ENCODE results near the gene SLCO2A1.

Gene SLCO2A1

DNA sequence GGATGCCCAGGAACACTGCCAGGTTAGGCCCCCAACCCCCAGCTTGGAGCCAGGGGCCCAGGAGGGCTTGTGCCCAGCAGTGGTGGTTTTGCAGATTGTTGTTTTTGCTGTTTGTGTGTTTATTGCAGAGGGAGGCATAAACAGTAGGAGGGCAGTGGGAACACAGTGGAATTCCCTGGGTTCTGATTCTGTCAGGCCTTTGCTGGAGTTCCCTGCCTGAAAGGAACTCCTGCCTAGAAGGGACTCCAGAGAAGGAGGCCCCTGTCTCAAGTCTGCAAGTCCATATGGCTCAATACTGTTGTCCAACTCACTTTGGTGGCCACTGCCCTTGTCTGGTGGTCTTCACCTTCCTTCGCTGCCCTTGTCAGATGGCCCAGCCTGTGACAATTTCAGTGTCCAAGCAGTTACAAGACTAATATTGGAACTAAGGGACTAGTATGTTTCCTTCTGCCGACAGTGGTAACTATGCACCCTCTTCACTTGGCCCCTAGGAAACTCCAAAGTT, 86.6 kb downstream of the SLCO2A1 start:
- TF ChIP-seq, protein P1, sequence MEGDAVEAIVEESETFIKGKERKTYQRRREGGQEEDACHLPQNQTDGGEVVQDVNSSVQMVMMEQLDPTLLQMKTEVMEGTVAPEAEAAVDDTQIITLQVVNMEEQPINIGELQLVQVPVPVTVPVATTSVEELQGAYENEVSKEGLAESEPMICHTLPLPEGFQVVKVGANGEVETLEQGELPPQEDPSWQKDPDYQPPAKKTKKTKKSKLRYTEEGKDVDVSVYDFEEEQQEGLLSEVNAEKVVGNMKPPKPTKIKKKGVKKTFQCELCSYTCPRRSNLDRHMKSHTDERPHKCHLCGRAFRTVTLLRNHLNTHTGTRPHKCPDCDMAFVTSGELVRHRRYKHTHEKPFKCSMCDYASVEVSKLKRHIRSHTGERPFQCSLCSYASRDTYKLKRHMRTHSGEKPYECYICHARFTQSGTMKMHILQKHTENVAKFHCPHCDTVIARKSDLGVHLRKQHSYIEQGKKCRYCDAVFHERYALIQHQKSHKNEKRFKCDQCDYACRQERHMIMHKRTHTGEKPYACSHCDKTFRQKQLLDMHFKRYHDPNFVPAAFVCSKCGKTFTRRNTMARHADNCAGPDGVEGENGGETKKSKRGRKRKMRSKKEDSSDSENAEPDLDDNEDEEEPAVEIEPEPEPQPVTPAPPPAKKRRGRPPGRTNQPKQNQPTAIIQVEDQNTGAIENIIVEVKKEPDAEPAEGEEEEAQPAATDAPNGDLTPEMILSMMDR (IDR thresholded peaks at IDR 0.05), result no peak
- Histone ChIP-seq H3K27me3 (peaks cover 32% of the 10 kb centered on the region), H3K4me3 (ENCODE audit: low read depth in 1 of 2, low read length in 1 of 2) (no peak overlapping the region), H3K27ac (no peak overlapping the region), H3K36me3 (no peaks in the 10 kb centered on the region), H3K4me1 (ENCODE audit: control insufficient read depth in 1 of 2, insufficient read depth in 1 of 2, low read depth in 1 of 2, low read length in 1 of 2) (no peaks in the 10 kb centered on the region), H3K9me3 (no peaks in the 10 kb centered on the region)

GRCh38 chr3:133941415-133941821, 88.3 kb downstream of the SLCO2A1 start:
- Histone ChIP-seq H3K4me1 (ENCODE audit: control insufficient read depth in 1 of 2, insufficient read depth in 1 of 2, low read depth in 1 of 2, low read length in 1 of 2) (no peaks in the 10 kb centered on the region), H3K4me3 (ENCODE audit: low read depth in 1 of 2, low read length in 1 of 2) (no peak overlapping the region), H3K27me3 (peaks cover 32% of the 10 kb centered on the region), H3K9me3 (no peaks in the 10 kb centered on the region), H3K36me3 (no peaks in the 10 kb centered on the region), H3K27ac (no peak overlapping the region)
- TF ChIP-seq, protein P1 (IDR thresholded peaks at IDR 0.05), result no peak

DNA sequence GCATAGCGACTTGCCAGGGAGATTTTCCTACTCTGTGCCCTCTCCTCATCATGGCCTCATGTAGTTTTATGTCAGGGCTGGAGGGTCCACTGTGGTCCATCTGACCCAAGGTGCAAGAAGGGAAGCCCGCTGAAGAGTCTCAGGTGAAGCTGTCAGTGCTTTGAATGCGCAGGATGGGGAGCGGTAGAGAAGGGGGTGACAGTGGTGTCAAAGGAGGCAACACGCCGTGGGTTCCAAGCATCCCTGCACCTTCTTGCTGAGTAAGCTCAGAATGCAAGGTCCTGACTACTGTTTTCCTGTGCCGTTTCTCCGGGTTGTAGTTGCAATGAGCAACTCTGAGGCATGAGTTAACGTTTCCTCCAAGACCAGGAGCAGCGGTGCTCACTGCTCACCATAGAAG, 89.2 kb downstream of the SLCO2A1 start:
- Histone ChIP-seq H3K4me1 (ENCODE audit: control insufficient read depth in 1 of 2, insufficient read depth in 1 of 2, low read depth in 1 of 2, low read length in 1 of 2) (no peaks in the 10 kb centered on the region), H3K27ac (no peak overlapping the region), H3K27me3 (peaks cover 32% of the 10 kb centered on the region), H3K4me3 (ENCODE audit: low read depth in 1 of 2, low read length in 1 of 2) (no peak overlapping the region), H3K36me3 (no peaks in the 10 kb centered on the region), H3K9me3 (no peaks in the 10 kb centered on the region)
- TF ChIP-seq, protein P1 (IDR thresholded peaks at IDR 0.05), result no peak

GRCh38 chr3:133939463-133939835, 90.3 kb downstream of the SLCO2A1 start:
- Histone ChIP-seq H3K36me3 (no peaks in the 10 kb centered on the region), H3K27me3 (peaks cover 22% of the 10 kb centered on the region), H3K4me1 (ENCODE audit: control insufficient read depth in 1 of 2, insufficient read depth in 1 of 2, low read depth in 1 of 2, low read length in 1 of 2) (no peaks in the 10 kb centered on the region), H3K9me3 (no peaks in the 10 kb centered on the region), H3K27ac (no peak overlapping the region), H3K4me3 (ENCODE audit: low read depth in 1 of 2, low read length in 1 of 2) (no peak overlapping the region)
- TF ChIP-seq, protein P1 (IDR thresholded peaks at IDR 0.05), result no peak

GRCh38 chr3:133938770-133939462, 90.8 kb downstream of the SLCO2A1 start:
- TF ChIP-seq, protein P1 (IDR thresholded peaks at IDR 0.05), result no peak
- no peaks in the 10 kb centered on the region for H3K36me3 ChIP-seq
- H3K4me3 ChIP-seq (ENCODE audit: low read depth in 1 of 2, low read length in 1 of 2), result no peak overlapping the region
- H3K9me3 ChIP-seq, result no peaks in the 10 kb centered on the region
- H3K27ac ChIP-seq, result no peak overlapping the region
- H3K4me1 ChIP-seq (ENCODE audit: control insufficient read depth in 1 of 2, insufficient read depth in 1 of 2, low read depth in 1 of 2, low read length in 1 of 2), result no peaks in the 10 kb centered on the region
- H3K27me3 ChIP-seq, result peaks cover 17% of the 10 kb centered on the region

All from neutrophil (primary cell).